Stimulated activated CD4-positive, alpha-beta T cell treated with anti-CD3 and anti-CD28 coated beads, Interleukin-4, amount 100 ng/mL, for 48 hours (primary cell): ENCODE results near the gene CCDC24.

Experiments used
- DNase-seq, 2 donors: peaks; one replicate each; pipeline ENCODE4 v3.0.0-alpha.2; 2020; ENCODE audit warnings: low read depth in 2 of 2

Gene CCDC24

GRCh38 chr1:44040418-44040817 is 49.0 kb downstream of the CCDC24 start:
- DNase-seq: no peak

DNA sequence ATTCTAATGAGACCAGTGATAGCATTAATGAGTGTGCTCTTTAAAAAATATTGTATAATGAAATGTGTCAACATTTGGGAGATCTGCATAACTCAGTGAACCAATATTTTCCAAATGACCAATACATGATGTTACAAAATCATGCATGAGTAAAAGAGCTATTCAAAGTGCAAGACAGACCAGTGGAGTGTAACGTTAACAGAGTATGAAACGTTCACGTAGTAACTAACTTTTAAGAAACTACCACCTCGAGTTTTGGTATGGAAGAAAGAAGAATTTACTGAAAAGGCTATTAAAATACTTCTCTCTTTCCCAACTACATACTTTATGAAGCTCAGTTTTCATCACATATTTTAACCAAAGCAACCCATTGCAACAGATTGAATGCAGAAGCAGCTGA is 49.4 kb downstream of the CCDC24 start:
- no peak for DNase-seq

GRCh38 chr1:44043176-44044070 is 52.0 kb downstream of the CCDC24 start:
- no peak for DNase-seq

DNA sequence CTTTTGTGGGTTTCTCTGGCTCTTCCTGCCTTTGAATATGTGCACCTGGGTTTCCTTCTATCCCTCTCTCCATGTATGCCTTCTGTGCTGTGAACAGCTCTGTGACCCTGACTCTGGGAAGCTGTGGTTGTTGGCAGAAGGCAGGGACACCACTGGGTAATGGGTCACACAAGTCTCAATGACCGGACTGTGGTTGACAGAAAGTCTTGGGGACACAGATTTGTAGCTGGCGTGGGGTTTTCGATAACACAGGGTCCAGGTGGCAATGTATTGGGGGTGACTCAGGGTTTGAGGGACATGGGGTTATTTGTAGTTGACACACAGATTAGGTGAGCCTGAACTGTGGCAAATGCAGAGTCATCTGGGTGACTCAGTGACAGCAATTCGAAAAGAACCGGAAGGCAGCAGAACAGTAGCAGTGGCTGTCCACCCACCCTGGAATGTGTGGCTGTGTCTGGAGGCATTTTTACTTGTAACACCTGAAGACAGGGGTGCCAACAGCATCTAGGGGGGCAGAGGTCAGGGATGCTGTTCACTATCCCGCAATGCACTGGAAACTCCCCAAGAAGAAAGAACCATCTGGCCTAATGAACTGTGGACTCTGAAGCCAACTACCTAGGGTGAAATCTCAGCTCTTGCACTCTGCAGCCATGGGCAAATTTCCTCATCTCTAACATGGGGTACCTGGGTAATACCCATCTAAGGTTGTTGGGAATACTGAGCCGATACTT is 52.8 kb downstream of the CCDC24 start:
- DNase-seq: no peak

- DNase-seq: no peak
These were observed 53.7 kb downstream of the CCDC24 start for GRCh38 chr1:44045064-44045463.
